K562 (cell line): ENCODE results near the gene CSNK1D. TPM values are rescaled to one million over a fixed set of nuclear protein-coding genes. Genes with fewer than 3 reads are reported as not detected.

Experiments
- CREB3 ChIP-seq: fragments of 450-650 bp; conservative IDR thresholded peaks from 2 replicates; pipeline ENCODE4 v1.6.1; 2016; ENCODE audit warnings: missing genetic modification characterization, low read depth, mild to moderate bottlenecking, missing compliant biosample characterization, moderate library complexity
- EGR1 ChIP-seq: fragments of 450-650 bp; conservative IDR thresholded peaks from 2 replicates; pipeline ENCODE4 v1.6.1; 2017; ENCODE audit warnings: mild to moderate bottlenecking
- FOSL1 ChIP-seq: fragments of 200-800 bp; sonication (Bioruptor generic); conservative IDR thresholded peaks from 2 replicates; pipeline ENCODE4 v1.6.1; 2016; ENCODE audit warnings: missing genetic modification characterization, missing compliant biosample characterization
- FOXK1 ChIP-seq: sonication (generic); formaldehyde crosslinking; IDR thresholded peaks from 2 replicates; pipeline ENCODE4 v1.8.0; 2022; ENCODE audit warnings: missing genetic modification reagents, mild to moderate bottlenecking, borderline replicate concordance
- FOXO4 ChIP-seq: fragments of 450-650 bp; formaldehyde crosslinking; IDR thresholded peaks from 2 replicates; pipeline ENCODE4 v1.4.0; 2020; ENCODE audit warnings: mild to moderate bottlenecking, moderate library complexity
- IRF1 ChIP-seq: sonication (generic); formaldehyde crosslinking; IDR thresholded peaks from 2 replicates; pipeline ENCODE4 v1.8.0; 2022; ENCODE audit warnings: missing genetic modification reagents, mild to moderate bottlenecking, borderline replicate concordance
- RBFOX2 ChIP-seq: fragments of 200-400 bp; formaldehyde crosslinking; IDR thresholded peaks from 2 replicates; pipeline ENCODE4 v1.6.1; 2017; ENCODE audit warnings: low read depth, mild to moderate bottlenecking, low read length, moderate library complexity
- UBTF ChIP-seq, 2 experiments: IDR thresholded peaks; 2 replicates each; pipeline ENCODE4 v1.6.1; 2012; ENCODE audit warnings: improper control_type of control experiment in 2 of 2, low read depth in 2 of 2, low read length in 2 of 2, borderline replicate concordance in 1 of 2
- ZBTB11 ChIP-seq, 3 experiments: fragments of 200-800 bp in 1 of 3; fragments of 250-450 bp in 1 of 3; fragments of 450-650 bp in 1 of 3; sonication (Bioruptor Pico) in 1 of 3; sonication (Bioruptor generic) in 1 of 3; formaldehyde crosslinking in 1 of 3; IDR thresholded peaks; 2 replicates each; pipeline versions ENCODE4 v1.6.1 to v1.8.0; 2016 to 2022; ENCODE audit warnings: mild to moderate bottlenecking in 2 of 3, missing genetic modification characterization in 2 of 3, missing compliant biosample characterization in 1 of 3, moderate library complexity in 1 of 3
- ZFPM2 ChIP-seq: fragments of 250-450 bp; sonication (Bioruptor Pico); IDR thresholded peaks from 2 replicates; pipeline ENCODE4 v1.5.1; 2022; ENCODE audit warnings: mild to moderate bottlenecking
- ZFX ChIP-seq: sonication (generic); formaldehyde crosslinking; IDR thresholded peaks from 2 replicates; pipeline ENCODE4 v1.8.0; 2022; ENCODE audit warnings: mild to moderate bottlenecking, missing genetic modification reagents, moderate library complexity
- ZNF217 ChIP-seq: sonication (generic); formaldehyde crosslinking; IDR thresholded peaks from 2 replicates; pipeline ENCODE4 v1.8.0; 2022; ENCODE audit warnings: mild to moderate bottlenecking, missing genetic modification reagents
- ZNF316 ChIP-seq: fragments of 450-650 bp; IDR thresholded peaks from 2 replicates; pipeline ENCODE4 v1.6.1; 2016
- ZNF384 ChIP-seq: IDR thresholded peaks from 2 replicates; pipeline ENCODE4 v1.6.1; 2012; ENCODE audit warnings: low read depth, low read length, improper control_type of control experiment
- ZNF695 ChIP-seq: fragments of 450-650 bp; formaldehyde crosslinking; IDR thresholded peaks from 2 replicates; pipeline ENCODE4 v1.4.0; 2020; ENCODE audit warnings: mild to moderate bottlenecking, moderate library complexity
- polyA plus RNA-seq, 8 experiments: library from polyadenylated mRNA; depleted of rRNA in 4 of 8; stranded (reverse) in 5 of 8; unstranded in 3 of 8; fragments of >200 nt; fragmentation: Nextera tagmentation in 2 of 8; fragmentation: Illumina TruSeq in 1 of 8; extraction: Ambion mirVana in 2 of 8; extraction: Trizol in 1 of 8; gene quantifications; 2 replicates each; pipeline versions ENCODE4 v1.2.1 to v1.2.3, GENCODE V29; 2011 to 2014; ENCODE audit warnings: inconsistent platforms in 1 of 8, missing spikeins in 1 of 8
- total RNA-seq, 7 experiments: library from RNA; depleted of rRNA in 6 of 7; stranded (reverse); fragments of >200 nt in 6 of 7; fragmentation: Illumina TruSeq in 2 of 7; extraction: Trizol in 2 of 7; gene quantifications; 2 replicates each; pipeline versions ENCODE4 v1.2.1 to v1.2.3, GENCODE V29; 2011 to 2021; ENCODE audit warnings: low replicate concordance in 1 of 7

CSNK1D gene
- total and polyA plus RNA-seq, 9 of the 15 experiments (the other 6 are each of a cell fraction or from before 2014, with no cell fraction given) = 6.5 to 133 (median 41.3) TPM

- TF ChIP-seq ZNF217 (CRISPR knock-in tag) = no peak
- peak; percentile 29; the same call in 1 of the 2 replicates for TF ChIP-seq CREB3 (tag)
- no peak for TF ChIP-seq FOXO4 (CRISPR knock-in tag)
- no peak for TF ChIP-seq ZNF384
- peak; percentile 49 for TF ChIP-seq RBFOX2
- TF ChIP-seq ZNF316 = peak; percentile 4; the same call in 1 of the 2 replicates
- peak; percentile 50 for TF ChIP-seq ZFX (CRISPR knock-in tag)
- no peak for TF ChIP-seq ZNF695 (CRISPR knock-in tag)
- TF ChIP-seq FOSL1 (tag) = 0 out of 2 replicates have a peak, but pooled peaks have one; percentile 0
- no peak for TF ChIP-seq IRF1
- TF ChIP-seq FOXK1 (CRISPR knock-in tag) = no peak
- TF ChIP-seq EGR1 = no peak
- peak in 1 of 3 experiments; percentile 56; a peak in 2 of 6 replicates for TF ChIP-seq ZBTB11 (CRISPR knock-in tag; IDR thresholded peaks at IDR 0.05)
- no peak for TF ChIP-seq UBTF (IDR thresholded peaks at IDR 0.05; ENCODE audit: borderline replicate concordance in 1 of 2, low read depth in 2 of 2, low read length in 2 of 2)
- no peak for TF ChIP-seq ZFPM2 (CRISPR knock-in tag)
Measured at GRCh38 chr17:82215095-82215971, 58.2 kb downstream of the CSNK1D start (continued).
